ENCODE data around the gene MOGAT2.

DNA sequence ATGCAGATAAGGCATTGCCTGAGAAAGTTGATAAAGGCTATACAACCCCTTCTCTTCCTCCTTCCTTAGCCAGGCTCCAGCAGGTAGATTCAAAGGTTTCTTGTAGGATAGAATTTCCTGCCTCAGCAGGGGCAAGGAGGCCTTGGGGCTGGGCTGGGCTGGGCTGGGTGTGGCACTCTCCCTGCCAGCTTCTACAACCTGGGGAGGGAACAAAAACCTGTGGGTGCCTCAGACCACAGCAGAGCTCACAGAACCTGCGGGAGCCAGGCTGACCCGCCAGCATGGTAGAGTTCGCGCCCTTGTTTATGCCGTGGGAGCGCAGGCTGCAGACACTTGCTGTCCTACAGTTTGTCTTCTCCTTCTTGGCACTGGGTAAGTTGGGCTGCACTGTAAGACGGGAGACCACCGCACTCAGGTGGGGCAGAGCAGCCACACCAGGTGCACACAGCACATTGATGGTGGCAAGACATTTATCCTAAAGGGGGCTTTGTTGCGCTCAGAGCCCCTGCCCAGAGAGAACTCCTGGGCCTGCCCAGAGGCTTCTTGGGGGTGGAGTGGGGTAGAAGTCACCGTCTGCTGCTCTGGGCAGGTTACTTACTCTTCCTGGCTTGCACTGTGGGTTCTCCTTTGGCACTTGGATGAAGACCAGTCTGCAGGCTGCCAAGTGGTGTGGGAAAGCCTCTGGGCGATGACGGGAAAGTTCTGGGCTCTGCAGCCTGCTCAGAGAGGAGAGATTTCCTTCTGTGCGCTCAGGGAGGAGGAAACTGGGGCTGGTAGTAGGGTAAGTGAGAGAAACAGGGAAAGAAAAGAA is at the start of gene MOGAT2:
- TF ChIP-seq, protein P1, sequence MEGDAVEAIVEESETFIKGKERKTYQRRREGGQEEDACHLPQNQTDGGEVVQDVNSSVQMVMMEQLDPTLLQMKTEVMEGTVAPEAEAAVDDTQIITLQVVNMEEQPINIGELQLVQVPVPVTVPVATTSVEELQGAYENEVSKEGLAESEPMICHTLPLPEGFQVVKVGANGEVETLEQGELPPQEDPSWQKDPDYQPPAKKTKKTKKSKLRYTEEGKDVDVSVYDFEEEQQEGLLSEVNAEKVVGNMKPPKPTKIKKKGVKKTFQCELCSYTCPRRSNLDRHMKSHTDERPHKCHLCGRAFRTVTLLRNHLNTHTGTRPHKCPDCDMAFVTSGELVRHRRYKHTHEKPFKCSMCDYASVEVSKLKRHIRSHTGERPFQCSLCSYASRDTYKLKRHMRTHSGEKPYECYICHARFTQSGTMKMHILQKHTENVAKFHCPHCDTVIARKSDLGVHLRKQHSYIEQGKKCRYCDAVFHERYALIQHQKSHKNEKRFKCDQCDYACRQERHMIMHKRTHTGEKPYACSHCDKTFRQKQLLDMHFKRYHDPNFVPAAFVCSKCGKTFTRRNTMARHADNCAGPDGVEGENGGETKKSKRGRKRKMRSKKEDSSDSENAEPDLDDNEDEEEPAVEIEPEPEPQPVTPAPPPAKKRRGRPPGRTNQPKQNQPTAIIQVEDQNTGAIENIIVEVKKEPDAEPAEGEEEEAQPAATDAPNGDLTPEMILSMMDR (IDR thresholded peaks at IDR 0.05; ENCODE audit: extremely low read depth in 1 of 2, insufficient read depth in 1 of 2, low read depth in 1 of 2, low read length in 2 of 2) = no peak
- TF ChIP-seq POLR2A (IDR thresholded peaks at IDR 0.05; ENCODE audit: low read depth, low read length) = no peak
- TF ChIP-seq, protein P2, sequence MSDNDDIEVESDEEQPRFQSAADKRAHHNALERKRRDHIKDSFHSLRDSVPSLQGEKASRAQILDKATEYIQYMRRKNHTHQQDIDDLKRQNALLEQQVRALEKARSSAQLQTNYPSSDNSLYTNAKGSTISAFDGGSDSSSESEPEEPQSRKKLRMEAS (IDR thresholded peaks at IDR 0.05; ENCODE audit: insufficient read depth, insufficient read length) = no peak
